CD4-positive, alpha-beta T cell treated with Interleukin-4 for 1 hour (primary cell): Measurements from ENCODE around the gene SMAD3.

Experiments used
- DNase-seq, 2 donors: peaks; one replicate each; pipeline ENCODE4 v3.0.0-alpha.2; 2020 to 2022

SMAD3 gene

GRCh38 chr15:67036775-67037555 is 28.4 kb upstream of the SMAD3 start:
- DNase-seq = no peak

- no peak for DNase-seq
These were observed 27.7 kb upstream of the SMAD3 start for GRCh38 chr15:67037694-67038093.

GRCh38 chr15:67038736-67039135 is 26.7 kb upstream of the SMAD3 start:
- DNase-seq = no peak

- DNase-seq = no peak
These were observed 25.9 kb upstream of the SMAD3 start for GRCh38 chr15:67039384-67040075.

GRCh38 chr15:67040277-67040676 is 25.1 kb upstream of the SMAD3 start:
- no peak for DNase-seq

- no peak for DNase-seq
These were observed 22.8 kb upstream of the SMAD3 start for GRCh38 chr15:67042551-67043142.

- no peak for DNase-seq
These were observed 21.2 kb upstream of the SMAD3 start for GRCh38 chr15:67043939-67044771.

GRCh38 chr15:67047149-67047661 is 18.2 kb upstream of the SMAD3 start:
- DNase-seq = no peak

- DNase-seq = no peak
These were observed 16.8 kb upstream of the SMAD3 start for GRCh38 chr15:67048281-67049279.

- no peak for DNase-seq
These were observed 15.9 kb upstream of the SMAD3 start for GRCh38 chr15:67049351-67050044.

- no peak for DNase-seq
These were observed 15.3 kb upstream of the SMAD3 start for GRCh38 chr15:67050062-67050461.

- DNase-seq = no peak
These were observed 14.8 kb upstream of the SMAD3 start for GRCh38 chr15:67050522-67051087.

- DNase-seq = no peak
These were observed 14.0 kb upstream of the SMAD3 start for GRCh38 chr15:67051088-67052045.

GRCh38 chr15:67054676-67055075 is 10.7 kb upstream of the SMAD3 start:
- no peak for DNase-seq

GRCh38 chr15:67059127-67059553 is 6.3 kb upstream of the SMAD3 start:
- DNase-seq = no peak

- DNase-seq = no peak
These were observed 3.5 kb upstream of the SMAD3 start for GRCh38 chr15:67061811-67062368.

GRCh38 chr15:67062369-67062985 is 2.9 kb upstream of the SMAD3 start:
- DNase-seq = no peak
